Raji (cell line): ENCODE measurements around the gene ZNF432.

ENCODE experiments used
- POLR2A ChIP-seq: IDR thresholded peaks from 2 replicates; pipeline ENCODE4 v1.6.1; 2011; ENCODE audit warnings: low read depth, low read length, control low read depth; ENCODE audit not compliant: insufficient read depth

ZNF432 gene

DNA sequence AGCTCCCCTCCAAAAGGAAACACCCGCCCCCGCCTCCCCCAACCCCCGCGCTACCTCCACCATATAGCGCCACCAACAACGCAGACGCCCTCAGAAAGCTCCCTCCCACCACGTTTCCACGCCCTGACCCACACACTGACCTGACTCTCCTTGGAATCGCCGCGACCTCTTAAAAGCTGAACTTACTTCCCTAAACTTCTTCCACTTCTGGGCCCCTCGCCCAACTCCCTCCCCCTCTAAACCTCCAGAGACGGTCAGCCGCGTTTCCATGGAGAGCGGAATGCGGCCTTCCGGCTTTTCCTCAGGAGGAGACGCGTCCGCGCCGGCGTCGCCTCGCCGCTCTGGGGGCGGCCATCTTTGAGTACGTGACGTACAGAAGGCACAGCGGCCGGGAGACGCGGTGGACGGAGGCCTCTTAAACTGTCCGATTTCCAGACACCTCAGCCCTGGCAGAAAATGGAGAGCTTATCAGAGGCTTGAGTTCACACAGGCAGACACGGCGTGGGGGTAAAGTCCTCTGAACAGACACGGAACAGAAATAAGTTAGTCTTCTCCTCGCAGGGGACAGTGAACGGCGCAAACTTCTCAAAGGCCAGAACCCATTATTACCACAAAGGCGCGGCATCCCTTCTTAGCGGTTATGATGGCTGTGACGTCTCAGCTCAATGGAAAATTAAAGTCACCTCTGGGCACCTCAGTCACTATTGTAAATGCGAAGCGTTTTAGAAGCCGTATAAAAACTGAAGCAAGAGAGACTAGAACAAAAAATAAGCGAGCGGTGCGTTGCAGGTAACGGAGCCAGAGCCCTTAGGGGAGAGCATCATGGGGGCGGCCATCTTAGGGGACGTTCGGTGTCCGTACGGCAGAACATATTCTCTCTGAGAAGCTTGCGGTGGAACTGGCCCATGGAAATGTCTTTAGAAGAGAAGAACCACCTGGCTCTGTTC lies at the start of gene ZNF432:
Gene ZNF432, minus strand, starts transcription at position 284 of the 947 bp plus-strand sequence. CDS start 1,970 bp downstream, outside the sequence.
- peak; percentile 39; the same call in 1 of the 2 replicates for TF ChIP-seq POLR2A

DNA sequence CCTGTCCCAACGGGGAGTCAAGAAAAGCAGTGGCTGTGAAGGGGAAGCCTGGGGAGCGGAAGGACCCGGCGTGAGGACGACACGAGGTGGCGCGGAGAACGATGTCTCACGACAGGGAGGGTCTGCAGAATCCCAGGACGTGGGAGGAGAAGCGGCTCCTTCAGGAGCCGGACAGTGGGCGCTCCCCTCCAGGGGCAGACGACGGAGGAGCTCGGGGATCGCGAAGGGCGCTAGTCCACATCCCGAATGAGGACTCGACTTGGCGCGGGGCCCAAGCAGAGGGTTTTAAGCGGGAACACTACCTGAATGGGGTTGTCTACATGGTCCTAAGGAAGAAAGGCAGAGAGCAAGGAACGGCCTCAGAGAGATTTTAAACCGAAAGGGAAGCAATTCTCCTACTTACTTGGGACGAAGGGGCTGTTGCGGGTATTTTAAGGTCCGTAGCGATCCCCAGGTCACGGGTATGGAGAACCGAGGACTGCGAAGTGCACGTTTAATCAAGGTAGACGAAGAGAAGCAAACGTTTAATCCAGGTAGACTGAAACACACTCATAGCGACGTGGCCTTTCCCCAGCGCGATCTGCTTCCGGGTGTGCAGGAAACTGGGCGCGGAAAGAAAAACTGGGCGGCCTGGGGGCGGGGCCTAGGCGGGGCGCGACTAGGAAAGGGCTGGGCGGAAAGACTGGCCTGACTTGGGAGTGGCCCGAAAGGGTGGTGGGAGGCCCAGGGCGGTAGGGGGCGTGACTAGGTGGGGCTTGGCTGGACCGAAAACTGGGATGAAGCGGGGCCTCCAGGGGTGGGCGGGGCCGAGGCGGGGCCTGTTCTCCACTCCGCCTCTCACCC lies 46.8 kb upstream of the ZNF432 start, which contains the start of gene ZNF841:
Gene ZNF841, minus strand, starts transcription at position 594 of the 843 bp plus-strand sequence. CDS start 10,964 bp downstream, outside the sequence.
- no peak for TF ChIP-seq POLR2A

DNA sequence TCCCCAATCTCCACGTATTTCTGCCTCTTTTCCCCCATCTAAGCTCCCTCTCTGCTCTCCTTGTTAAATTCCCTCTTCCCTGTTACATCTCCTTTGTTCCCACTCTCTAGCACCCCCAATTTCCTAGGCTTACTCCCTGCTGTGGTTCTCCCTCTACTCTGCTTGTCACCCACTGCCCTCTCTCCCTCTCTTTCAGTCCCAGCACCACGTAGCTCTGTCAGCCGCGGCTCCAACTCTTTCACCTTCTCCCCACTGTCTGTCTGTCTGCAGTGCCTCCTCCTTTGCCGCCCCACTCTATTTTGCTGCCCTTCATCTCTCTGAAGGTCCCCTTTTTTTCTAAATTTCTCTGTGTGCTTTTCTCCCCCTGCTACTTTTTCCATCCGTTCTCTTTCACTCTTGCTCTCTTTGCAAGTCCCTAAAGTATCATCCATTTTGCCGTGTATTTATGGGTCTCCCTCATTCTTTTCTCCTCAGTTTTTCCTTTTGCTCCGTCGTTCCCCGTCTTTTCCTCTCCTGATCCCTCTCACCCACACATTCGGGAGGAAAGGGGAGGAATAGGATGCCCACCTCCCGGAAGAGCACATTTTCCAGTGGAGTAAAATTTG lies 46.0 kb upstream of the ZNF432 start:
- no peak for TF ChIP-seq POLR2A

DNA sequence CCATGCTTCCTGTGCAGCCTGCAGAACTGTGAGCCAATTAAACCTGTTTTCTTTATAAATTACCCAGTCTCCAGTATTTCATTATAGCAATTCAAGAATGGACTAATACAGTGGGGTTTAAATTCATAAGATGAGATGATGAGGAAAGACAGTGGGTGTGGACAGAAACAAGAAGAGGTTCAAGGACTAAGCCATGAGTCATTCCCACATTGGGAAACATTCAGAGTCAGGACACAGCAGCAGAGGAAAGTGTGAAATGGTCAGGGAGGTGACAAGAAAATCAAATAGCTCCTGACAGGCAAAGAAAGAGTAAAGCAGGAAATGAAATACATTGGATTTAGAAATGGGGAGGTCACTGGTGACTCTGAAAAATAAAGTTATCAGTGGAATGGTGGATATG lies 37.8 kb upstream of the ZNF432 start:
- no peak for TF ChIP-seq POLR2A

DNA sequence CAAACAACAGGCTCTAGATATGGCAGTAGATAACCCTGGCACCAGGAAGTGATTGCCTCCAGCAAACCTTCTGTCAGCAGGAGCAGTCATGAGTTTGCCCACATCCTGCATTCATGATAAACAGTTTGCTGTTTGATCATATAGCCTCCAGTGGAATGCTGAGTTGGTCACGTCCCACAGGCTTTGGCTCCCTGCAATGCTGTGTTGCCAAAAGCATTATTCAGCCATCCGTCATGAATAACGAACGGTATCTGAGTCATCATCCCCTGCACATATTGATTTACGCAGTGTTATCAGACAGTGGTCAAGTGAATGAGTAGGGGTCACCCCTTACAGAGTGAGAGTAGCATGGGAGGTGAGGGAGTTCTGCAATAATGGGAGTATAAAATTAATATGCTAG lies 21.9 kb upstream of the ZNF432 start:
- TF ChIP-seq POLR2A: no peak

DNA sequence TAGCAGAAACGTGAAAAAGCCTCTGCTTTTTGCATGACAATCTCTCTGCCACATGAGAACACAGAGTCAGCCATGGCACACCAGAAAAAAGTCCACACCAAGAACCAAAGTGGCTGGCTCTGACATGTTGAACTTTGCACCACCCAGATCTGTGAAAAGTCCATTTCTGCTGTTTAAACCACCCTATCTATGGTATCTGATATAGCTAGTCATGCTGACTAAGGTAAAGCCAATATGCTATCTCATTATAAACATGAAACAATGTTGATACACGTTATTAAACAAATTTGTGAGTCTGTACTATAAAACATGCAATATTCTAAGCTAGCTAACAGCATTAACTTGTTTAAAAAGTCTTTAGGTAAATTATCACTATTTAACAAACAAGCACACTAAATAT lies 21.0 kb upstream of the ZNF432 start:
- TF ChIP-seq POLR2A: no peak

DNA sequence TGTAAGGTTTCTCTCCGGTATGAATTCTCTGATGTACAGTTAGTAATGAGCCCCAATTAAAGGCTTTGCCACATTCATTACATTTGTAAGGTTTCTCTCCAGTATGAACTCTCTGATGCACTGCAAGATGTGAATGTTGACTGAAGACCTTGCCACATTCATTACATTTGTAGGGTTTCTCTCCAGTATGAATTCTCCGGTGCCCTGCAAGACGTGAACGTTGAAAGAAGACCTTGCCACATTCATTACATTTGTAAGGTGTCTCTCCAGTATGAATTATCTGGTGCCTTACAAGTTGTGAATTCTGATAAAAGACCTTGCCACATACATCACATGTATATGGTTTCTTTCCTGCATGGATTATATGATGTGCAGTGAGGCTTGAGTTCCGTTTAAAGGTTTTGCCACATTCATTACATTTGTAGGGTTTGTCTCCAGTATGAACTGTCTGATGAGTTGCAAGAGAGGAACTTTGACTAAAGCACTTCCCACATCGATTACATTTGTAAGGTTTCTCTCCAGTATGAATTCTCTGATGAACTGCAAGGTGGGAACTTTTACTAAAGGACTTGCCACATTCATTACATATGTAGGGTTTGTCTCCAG lies 17.7 kb upstream of the ZNF432 start:
- TF ChIP-seq POLR2A: no peak

DNA sequence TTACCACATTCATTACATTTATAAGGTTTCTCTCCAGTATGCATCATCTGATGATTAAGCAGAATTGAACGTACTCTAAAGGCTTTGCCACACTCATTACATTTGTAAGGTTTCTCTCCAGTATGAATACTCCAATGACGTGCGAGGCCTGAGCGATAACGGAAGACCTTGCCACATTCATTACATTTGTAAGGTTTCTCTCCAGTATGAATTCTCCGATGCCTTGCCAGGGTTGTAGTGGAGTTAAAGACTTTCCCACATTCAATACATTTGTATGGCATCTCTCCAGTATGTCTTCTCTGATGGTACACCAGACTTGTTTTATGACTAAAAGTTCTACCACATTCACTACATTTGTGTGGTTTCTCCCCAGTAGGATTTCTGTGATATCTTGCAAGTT lies 16.8 kb upstream of the ZNF432 start:
- no peak for TF ChIP-seq POLR2A

DNA sequence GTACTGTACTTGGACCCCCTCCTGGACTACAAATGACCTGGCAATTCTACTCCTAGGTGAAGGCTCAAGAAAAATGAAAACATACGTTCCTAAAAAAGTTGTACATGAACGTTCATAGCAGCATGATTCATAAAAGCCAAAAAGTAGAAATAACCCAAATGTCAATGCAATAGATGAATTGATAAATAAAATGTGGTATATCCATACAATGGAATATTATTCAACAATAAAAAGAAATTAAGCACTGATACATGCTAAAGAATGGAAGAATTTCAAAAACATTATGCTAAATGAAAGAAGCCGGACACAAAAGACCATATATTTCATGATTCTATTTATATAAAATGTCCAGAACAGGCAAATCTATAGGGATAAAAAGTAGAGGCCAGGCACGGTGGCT lies 9.5 kb downstream of the ZNF432 start:
- no peak for TF ChIP-seq POLR2A

DNA sequence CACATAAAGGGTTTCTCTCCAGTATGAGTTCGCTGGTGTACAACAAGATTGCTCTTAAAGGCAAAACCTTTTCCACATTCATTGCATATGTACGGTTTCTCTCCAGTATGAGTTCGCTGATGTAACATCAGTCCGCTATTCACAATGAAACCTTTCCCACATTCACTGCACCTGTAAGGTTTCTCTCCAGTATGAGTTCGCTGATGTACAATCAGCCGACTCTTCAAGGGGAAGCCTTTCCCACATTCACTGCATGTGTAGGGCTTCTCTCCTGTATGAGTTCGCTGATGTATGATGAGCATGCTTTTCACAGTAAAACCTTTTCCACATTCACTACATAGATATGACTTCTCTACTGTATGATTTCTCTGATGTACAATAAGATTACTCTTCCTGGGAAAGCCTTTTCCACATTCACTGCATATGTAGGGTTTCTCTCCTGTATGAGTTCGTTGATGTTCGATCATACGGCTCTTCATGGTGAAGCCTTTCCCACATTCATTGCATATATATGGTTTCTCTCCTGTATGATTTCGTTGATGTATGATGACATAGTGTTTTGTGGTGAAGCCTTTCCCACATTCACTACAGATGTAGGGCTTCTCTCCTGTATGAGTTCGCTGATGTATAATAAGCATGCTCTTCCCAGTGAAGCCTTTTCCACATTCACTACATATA lies 14.4 kb downstream of the ZNF432 start:
- no peak for TF ChIP-seq POLR2A

DNA sequence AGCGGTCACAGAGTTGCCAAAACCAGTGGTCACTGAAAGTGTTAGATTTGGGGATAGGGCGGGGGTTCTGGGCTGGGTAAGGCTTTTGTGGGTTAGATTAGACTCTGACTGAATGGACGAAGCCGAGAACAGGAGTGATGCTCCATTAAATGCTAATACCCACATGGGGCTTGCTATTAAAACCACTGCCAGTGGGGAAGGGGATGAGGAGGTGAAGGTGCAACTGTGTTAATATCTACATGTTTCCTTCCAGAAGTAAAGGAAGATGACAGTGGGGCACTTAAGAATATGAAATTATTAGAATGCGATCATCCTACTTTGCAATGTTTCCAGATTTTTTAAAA lies 19.9 kb downstream of the ZNF432 start:
- no peak for TF ChIP-seq POLR2A

DNA sequence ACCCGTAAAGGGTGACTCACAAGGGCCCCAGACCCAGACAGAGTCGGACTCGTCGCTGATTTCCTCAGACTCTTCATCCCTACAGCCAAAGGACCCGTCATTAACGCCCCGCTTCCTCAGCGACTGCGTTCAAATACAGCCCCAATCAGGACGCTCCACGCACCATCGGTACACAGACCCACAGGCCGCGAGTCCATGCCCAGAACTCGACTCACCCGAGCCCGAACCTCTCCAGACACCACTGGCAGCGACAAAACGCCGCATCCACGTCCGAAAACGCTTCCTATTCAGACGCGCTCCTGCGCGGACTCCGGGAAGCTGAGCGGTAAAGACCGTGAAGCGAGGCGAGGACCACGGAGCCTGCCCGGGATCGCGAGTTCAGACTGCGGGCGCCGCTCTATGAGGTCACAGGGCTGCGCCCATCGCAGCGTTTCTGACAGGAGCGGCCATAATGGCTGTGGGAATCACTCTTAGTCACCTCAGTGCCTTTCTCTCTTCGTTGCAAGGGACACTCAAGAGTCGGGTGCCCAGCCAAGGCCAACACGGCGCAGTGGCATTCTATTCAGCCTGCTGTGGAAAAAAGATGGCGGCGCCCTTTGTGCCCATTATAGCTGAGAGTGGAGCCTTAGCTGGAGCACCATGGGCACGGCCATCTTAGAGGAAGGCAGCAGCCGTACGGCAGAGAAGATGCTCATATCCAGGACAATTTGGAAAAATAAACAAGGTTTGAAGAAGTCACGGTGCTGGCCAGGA lies 20.4 kb downstream of the ZNF432 start, which contains the start of gene ZNF614:
Gene ZNF614, minus strand, starts transcription at position 353 of the 753 bp plus-strand sequence. CDS start 2,634 bp downstream, outside the sequence.
- peak; percentile 64 for TF ChIP-seq POLR2A

DNA sequence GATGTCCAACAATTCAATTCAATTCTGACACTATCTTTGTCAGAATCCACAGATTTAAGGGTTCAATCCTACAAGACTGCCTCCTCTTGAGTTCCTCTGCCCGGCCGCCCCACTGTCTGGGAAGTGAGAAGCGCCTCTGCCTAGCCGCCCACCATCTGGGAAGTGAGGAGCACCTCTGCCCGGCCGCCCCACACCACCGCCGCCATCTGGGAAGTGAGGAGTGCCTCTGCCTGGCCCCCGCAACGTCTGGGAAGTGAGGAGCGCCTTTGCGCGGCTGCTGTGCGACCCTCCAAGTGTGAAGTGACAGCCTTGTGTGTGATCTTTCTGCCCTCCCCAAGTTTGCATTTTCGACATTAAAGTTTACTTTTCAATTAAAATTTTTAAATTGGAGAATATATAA lies 26.4 kb downstream of the ZNF432 start:
- TF ChIP-seq POLR2A: no peak
